ENCODE data around the gene CLRN1. TPM values are rescaled to one million over a fixed set of nuclear protein-coding genes. Genes with fewer than 3 reads are reported as not detected.

CLRN1 gene
- total RNA-seq, 1 experiment from 2014 or later = not detected

DNA sequence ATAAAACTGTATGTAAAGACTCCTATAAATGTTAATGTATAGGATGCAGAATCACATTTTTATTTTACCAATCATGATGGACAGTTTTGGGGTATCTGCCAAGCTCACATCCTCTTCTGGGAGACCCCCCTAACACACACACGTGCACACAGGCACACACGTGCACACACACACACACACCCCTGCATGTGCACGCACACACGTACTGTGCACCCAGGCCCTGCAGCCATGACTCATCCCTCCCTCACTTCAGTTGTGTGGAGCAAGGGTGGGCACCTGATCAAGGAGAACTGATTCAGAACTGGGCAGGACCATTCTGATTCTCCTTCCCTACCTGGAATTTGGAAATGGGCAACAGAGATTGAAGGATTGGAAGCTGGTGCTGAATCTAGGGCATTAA lies 51.3 kb downstream of the CLRN1 start:
- DNase-seq (ENCODE audit: low spot score) = no peak

DNA sequence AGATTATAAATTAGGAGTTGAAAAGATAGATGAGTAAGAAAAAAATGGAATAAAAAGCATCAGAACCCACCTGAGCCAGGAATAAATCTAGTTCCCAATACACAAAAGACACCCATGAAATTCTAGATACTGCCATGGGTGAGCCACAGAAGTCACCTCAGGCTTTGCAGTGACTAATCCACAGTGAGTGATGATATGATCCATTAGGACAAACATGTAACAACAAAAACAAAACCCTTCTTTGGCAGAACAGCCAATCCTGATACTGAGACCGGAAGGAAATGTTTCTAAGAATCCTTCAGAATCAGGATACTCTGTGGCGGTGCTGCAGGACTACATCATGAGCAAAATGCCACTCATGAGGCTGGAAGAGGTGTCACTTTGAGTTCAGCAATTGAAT lies 52.3 kb downstream of the CLRN1 start:
- no peak for DNase-seq (ENCODE audit: low spot score)

DNA sequence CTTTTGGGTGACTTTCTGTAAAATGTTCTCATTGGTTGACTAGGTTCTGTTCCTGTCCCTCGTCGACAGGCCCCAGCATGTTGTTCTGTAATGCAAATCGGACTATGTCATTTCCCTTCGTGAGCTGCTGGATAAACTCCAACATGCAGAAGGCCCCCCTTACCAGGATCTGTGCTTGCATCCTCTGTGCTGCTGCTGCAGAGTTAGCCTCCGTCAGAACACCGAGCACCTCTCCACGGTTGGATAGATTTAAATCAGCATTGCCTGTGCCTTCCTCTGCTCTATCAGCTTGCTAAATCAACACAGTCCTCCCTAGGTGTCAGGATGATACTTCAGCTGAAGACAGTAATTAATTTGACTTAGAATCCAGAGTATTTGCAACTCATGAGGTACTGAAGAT lies 54.6 kb downstream of the CLRN1 start:
- no peak for DNase-seq (ENCODE audit: low spot score)

DNA sequence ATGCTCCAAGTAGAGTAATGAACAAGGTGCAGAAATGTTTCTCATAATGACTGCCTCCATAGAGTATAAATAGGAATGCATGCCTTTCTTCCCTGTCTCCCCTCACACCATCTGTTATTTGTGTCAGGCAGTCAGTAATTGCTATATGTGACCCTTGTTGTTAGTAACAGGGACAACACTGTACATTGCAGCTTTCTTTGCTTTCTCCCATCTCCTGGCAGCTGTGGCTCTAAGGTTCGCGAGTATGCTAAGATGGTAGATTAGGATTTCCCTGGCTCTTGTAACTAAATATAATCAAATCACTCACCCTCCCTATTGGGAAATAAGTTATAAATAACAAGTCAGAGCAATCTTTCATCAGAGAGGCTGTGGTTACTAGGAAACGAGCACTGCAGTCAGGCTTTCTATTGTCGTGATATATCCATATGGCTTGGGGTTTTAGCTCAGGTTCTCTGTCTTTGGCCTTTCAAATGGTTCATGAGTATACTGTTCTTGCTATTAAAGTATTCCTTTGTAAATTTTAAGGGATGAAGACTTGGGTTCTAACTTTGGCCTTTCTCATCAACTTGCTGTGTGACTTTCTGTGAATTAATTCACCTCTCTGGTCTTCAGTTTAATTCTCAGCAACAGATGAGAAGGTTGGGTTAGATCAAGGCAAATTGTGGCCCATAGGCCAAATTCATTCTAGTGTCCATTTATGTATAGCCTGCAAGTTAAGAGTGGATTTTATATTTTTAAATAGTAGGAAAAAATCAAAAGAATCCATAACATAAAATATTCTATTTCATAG lies 59.2 kb downstream of the CLRN1 start:
- no peak for DNase-seq (ENCODE audit: low spot score)

DNA sequence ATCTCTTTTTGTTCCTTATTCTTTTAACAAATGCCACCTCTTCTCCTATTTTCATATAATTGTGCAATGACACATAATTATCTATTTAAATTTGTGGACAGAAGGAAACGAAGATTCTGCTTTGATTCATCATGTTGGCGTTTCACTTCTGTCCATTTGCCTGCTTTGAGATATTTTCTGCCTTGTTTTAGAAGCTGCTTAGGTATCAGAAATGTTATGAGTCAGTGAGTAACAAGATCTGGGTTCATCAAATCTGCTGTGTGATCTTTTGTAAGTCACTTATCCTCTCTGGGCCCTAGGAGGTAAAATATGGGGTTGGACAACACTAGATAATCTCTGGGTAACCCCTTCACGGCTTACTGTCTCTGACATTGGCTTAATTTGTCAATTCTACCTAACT lies 60.0 kb downstream of the CLRN1 start:
- no peak for DNase-seq (ENCODE audit: low spot score)

DNA sequence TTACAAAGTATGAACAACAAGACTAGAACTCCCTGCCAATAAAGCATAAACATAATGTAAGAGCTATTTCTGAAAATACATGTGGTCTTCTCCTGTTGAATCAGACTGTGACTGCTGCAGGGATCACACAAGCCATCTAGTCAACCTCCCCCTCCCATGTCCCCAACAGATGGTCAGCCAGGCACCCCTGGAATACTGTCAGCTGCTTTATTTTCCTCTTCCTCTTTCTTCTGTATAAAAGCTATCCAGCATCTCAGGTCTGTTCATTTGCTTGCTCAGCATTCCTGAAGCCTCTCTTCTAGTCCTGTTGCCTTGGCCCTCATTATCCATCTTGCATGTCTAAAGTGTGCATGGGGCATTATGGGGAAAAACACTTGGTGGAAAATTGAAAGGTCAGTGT lies 60.8 kb downstream of the CLRN1 start:
- no peak for DNase-seq (ENCODE audit: low spot score)

DNA sequence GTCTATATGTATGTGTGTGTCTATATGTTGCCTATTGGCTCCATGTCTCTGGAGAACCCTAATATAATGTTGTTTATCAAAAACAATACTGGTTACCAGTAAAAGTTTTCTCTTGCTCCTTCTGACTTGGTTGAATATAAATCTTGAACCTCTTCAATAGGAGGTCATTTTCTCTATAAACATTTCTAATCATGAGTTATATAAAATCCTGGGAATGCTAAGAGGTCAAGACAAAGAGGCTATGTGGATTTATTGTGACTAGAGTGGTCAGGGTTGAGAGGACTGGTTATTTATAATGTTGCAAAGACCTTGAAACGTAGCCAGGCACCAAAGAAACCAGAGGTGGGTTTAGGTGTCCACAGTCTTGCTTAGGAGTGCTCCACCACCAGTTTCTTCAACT lies 66.1 kb downstream of the CLRN1 start:
- no peak for DNase-seq (ENCODE audit: low spot score)

DNA sequence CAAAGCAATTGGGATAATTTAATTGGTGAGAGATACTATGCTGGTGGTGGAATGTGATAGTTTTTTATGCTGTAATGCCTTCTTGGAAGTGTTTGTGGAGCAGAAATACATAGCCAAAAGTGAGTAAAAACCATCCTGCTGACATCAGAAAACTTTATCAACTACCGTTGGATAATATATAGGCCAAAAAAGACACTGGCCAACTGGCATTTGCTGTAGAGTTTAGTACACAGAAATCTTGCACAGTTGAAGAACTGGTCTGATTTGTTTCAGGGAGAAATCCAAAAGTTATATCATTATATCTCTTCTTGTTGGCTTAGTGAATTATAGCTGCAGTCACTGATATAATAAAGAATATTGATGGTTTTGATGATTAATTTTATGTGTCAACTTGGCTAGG lies 66.8 kb downstream of the CLRN1 start:
- DNase-seq (ENCODE audit: low spot score) = no peak

DNA sequence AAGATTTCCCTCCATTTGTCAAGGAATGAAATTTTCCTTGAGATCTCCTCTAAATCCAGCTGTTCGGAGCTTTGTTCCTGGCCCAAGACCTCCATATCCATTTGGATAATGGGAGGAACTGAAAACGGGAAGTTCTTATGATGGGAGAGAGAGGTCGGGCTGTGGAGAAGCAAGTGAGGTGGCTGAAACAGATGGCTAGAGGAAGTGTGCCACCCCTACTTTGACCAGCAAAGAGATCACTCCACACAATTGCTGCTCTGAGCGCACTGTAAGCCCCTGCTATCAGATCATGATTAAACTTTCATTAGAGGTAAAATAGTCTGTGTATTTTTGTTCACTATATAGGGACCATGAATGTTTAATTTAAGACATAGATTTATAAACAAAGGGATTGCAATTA lies 67.2 kb downstream of the CLRN1 start, which contains the start of gene MINDY4B:
TSS of gene MINDY4B (minus strand) at position 101 of the 400 bp plus-strand sequence. CDS start at position 101, 0 bp downstream.
- DNase-seq (ENCODE audit: low spot score) = no peak

DNA sequence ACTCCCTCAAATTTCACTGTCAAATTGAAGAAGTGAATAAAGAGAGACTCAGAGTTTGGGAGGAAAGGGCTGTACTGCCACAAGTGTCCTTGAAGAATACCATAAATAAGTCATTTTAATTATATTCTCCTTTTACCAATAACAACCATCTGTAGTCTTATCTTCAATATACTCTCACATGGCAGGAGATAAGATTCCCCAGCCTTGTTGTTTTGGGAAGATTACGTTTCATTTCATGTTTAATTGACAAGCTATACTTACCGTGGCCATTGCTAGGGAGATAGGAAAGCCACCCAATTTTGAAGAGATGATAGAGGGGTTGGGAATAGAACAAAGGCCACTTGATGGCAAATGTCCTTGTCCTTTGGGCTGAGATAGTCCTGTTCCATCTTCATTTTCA lies 69.5 kb downstream of the CLRN1 start:
- no peak for DNase-seq (ENCODE audit: low spot score)

DNA sequence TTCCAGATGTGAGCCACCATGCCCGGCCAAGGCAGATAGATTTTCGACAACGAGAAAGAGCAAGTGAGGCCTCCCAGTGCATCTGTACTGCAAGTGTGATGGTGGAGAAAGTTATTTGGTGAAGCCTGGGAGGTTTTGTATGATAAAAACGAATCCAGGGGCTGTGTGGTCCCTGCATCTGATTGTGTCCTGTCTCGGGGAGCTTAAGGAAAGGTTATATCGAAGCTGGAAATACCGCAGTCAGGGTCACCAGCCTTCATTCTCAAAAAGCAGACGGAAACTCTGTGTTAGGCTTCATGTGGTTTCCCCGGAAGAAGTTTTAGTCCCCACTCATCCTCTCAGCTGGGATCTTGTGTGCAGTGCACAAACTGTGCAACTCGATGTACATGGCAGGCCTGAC lies 70.7 kb downstream of the CLRN1 start:
- no peak for DNase-seq (ENCODE audit: low spot score)

DNA sequence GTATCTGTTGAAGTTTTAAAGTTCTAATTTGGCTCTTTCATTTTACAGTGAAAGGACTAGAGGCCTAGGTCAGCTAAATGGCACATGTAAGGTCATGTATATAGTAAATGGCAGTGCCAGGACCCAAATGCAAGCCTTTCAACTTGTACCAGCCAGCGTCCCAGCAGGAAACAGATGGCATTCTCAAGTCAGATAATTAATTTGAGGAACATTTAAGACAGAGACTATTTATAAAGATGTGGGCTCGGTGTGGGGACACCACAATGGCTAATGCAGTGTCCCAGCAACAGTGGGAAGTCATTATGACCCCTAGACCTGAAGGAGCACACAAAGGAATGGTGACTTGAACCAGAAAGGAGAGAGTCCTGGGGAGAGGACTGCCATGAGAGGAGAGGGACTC lies 73.4 kb downstream of the CLRN1 start:
- no peak for DNase-seq (ENCODE audit: low spot score)

DNA sequence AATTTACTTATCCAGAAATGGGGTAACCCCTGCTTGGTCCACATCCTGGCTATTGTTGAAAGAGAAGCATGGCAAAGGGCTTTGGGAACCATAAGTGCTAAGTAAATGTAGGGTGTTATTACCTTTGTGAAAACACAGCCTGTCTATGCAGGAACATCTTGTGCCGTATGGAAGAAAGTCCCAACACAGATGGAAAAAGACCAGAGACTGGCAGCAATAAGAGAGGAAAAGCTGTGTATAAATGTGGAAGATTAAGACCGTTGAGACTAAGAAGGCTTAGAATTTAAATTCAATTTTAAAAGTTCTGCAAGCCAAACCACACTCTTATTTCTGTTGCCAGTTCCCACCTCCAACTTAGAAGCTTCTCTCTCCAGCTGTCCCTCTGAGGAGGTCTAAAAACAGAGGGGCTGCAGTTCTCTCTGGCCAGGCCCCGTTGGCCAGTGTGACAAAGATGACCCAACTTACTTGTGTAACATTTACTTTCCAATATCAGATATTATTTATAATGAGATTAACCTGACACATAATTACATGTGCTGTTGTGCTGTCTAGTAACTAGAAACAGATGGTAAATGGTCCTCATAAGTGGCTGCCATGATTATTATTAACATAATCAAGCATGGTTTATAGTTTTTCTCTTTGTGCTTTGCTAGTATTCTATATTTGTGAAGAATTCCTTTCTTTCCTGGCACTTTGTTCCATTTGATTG lies 74.3 kb downstream of the CLRN1 start:
- no peak for DNase-seq (ENCODE audit: low spot score)

DNA sequence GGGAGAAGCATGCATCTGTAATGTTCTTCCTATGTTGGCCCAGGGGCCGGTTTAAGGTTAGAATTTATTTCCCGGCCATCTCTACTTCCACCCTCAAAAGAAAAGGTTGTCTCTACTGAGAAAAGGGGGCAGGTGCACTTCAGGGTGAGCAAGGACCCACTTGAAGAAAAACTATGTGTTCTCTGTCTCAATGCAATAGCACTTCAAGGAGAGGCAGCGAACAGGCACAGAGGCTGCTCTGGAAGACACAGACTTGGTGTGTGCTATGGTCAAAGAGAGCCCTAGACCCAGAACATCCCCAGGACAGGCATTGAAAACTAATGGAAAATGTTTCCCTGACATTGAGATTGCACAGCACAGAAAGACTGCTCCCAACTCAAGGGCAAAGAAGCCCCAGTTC lies 74.9 kb downstream of the CLRN1 start:
- no peak for DNase-seq (ENCODE audit: low spot score)

DNA sequence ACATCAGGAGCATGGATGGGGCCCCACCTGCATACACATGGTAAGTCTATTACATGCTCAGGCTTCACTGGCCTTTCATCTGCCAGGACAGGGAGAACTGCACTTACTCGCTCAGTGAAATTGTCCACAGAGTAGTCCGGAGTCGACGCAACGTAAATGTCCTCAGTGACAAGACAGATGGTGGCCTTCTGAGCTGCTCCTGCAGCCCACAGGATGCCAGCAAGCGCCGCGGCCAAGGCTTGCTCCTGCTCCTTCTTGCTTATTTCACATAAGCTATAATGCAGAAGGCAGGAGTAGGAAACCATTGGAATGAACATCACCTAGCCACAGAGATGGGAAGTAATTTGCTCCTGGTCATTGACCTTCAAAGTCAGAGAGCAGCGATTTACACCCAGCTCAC lies 81.7 kb downstream of the CLRN1 start:
- DNase-seq (ENCODE audit: low spot score) = no peak

DNA sequence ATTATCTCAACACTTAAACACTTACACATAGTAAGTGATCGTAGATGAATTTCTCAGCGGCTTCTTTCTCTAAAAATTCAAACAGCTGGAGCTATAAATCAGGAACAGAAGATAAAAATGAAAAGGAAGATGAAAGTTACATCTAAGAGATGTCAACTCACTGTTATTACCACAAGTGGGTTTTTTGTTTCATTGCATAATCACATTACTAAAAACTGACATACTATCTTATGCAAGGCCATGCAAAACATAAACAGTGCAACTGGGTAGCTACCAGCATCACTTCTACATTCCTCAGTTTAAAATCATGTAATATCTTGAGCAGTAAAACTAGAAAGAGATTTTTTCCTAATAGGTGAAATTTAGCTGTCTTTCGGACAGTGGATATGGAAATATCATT lies 82.2 kb downstream of the CLRN1 start:
- no peak for DNase-seq (ENCODE audit: low spot score)

DNA sequence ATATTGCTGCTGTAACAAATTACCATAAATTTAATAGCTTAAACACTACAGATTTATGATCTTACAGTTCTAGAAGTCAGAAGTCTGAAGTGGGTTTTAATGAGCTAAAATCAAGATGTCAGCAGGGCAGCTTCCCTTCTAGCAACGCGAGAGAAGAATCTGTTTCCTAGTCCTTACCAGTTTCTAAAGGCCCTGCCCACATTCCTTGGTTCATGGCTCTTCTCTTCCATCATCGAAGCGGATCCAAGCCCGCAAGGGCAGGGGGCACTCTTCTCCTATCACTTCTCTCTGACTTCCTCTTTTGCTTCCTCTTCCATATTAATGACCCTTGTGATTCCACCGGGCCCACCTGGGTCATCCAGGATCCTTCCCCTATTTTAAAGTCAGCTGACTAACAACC lies 83.4 kb downstream of the CLRN1 start:
- no peak for DNase-seq (ENCODE audit: low spot score)

DNA sequence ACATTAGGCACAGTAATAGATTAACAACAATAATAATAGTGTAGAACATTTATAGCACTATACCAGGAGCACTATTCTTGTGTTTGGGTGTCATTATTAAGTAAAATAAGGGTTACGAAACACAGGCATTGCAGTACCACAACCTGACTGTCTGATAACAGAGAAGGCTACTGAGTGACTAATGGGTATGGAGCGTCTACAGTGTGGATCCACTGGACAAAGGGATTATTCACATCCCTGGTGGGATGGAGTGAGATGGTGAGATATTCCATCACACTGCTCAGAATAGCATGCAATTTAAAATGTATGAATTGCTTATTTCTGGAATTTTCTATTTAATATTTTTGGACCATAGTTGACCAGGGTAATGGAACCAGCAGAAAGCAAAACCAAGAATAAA lies 85.5 kb downstream of the CLRN1 start:
- DNase-seq (ENCODE audit: low spot score) = no peak

DNA sequence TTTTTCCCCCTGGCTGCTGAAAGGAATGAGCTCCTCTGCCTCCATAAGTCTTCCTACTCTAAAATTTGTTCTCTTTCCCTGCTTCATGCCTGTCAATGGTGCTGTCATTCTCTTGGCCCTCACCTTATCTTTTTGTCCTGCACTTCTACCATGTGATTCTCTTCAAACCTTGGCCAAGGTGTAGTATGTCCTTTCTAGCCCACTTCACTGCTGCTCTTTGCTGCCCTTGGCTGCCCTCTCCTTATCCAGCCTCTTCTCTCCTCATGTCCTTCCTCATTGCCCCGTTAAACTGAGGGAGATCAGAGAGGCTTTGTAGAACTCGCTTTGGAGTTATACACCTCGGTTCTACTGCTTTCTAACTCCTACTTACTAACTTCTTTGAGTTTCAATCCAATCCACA lies 87.0 kb downstream of the CLRN1 start:
- no peak for DNase-seq (ENCODE audit: low spot score)

DNA sequence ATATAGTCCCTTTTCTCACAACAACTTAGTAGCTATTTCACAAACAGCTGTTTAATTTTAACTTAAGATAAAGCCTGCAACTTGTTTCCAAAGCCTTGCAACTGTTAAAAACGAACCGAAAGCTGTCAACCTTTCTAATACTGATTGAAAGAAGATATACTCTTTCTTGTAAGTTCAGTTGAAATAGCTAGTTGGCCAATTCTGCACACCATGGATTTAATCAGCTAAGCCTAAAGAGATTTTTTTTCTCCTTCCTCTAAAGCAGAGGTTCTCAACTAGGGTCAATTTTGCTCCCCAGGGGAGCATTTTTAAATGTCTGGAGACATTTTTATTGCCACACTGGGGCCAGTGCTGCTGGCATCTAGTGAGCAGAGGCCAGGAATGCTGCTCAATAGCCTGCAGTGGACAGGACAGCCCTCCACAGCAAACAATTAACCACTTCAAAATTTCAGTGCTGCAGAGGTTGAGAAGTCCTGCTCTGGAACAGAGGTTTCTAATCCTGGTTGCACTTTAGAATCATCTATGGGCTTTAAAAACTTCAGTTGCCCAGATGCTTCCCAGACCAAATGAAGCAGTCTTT lies 93.4 kb downstream of the CLRN1 start:
- DNase-seq (ENCODE audit: low spot score) = no peak

DNA sequence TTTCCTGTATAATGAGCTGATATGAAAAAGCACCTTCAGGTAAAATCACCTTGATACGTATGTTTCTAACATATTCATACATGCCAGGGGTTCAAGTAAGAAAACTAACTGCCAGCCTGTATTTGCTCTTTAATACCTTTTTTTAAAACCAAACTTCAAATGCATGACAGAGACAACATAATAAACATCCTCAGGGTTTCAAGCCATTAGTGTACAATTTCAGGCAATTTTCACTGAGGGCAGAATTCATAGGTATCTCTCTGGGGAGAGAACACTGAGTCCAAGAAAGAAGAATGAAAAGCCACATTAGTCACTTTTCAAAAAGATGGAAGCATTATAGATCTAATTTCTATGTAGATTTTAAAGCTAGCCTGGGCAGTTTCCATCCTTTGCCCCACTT lies 94.2 kb downstream of the CLRN1 start:
- DNase-seq (ENCODE audit: low spot score) = no peak

DNA sequence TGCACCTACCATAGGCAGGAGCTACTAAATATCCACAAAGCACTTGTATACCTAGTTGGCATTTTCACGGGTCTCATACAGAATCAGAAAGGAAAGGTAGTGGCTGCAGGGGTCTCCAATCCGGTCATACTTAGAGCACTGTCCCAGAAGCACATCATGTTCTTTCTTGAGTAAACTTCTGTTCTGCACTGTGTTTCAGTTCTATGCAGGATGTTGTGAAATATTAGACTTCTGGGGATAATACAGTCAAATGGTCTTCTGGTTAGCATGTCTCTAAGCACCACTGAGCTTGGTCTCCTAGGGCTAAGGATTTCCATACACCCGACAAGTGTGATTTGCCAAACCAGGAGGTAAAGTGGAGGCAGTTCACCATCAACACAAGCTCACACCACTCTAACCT lies 95.2 kb downstream of the CLRN1 start:
- no peak for DNase-seq (ENCODE audit: low spot score)

DNA sequence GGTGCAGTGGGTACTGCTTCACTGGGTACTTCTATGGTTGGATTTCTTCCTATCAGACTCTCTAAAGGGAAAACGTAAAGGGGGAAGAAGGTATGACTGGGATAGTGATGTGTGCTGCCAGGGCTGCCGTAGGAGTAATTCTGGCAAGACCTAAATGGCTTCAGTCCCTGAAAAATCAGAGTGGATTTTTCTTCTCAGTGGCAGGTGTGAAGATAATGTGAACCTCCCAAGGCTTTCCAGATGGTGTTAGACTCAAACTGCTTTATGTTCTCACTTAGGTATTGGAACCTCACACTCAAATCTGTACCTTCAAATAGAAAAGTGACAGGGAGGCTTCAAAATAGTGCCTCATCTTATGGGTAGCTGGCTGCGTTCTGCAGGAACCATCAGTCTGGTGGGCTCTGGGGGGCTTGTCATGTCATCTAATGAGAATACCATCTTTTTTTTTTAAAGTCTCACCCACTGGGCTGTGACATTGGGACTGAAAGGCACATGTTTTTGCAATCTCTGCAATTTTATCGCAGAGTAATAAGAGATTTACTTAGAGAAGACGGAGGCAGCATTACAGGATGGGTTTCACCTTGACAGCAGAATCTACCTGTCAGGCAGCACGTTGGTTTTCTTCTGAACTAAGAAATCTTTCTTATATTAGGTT lies 95.8 kb downstream of the CLRN1 start:
- no peak for DNase-seq (ENCODE audit: low spot score)

Measured in H4 (cell line).